Activated CD4-positive, alpha-beta T cell treated with anti-CD3 and anti-CD28 coated beads, Interleukin-2, amount 10 ng/mL, durations not matched to agents 7 days and 5 days (primary cell): Measurements from ENCODE around the gene PTPRN. TPM values are rescaled to one million over a fixed set of nuclear protein-coding genes. Genes with fewer than 3 reads are reported as not detected.
"Not testable (repeated sequence)": the region's sequence is repeated elsewhere in the genome, so short reads cannot be mapped to it uniquely, and the experiment has no call there.

ENCODE experiments used
- CTCF ChIA-PET: fragments of 350-600 bp; sonication (Branson Sonifier 250); formaldehyde crosslinking; loops from one replicate; lab custom pipeline; 2021; ENCODE audit warnings: antibody characterized with exemption; lab: Charles Lee
- POLR2A ChIA-PET: fragments of 350-600 bp; sonication (Branson Sonifier 250); formaldehyde crosslinking; loops from one replicate; lab custom pipeline; 2021; ENCODE audit warnings: antibody characterized with exemption; lab: Charles Lee
- DNase-seq: peaks from one replicate; pipeline ENCODE4 v3.0.0-alpha.2; 2020
- H3K27ac Mint-ChIP-seq: one replicate; pipeline ENCODE4 v1.8.0; 2021; ENCODE audit warnings: mild to moderate bottlenecking, moderate library complexity, mixed read lengths
- H3K27me3 Mint-ChIP-seq: one replicate; pipeline ENCODE4 v1.8.0; 2021; ENCODE audit warnings: mixed read lengths
- H3K36me3 Mint-ChIP-seq: one replicate; pipeline ENCODE4 v1.8.0; 2021; ENCODE audit warnings: low read depth, mixed read lengths
- H3K4me1 Mint-ChIP-seq: one replicate; pipeline ENCODE4 v1.8.0; 2021; ENCODE audit warnings: mixed read lengths
- H3K4me3 Mint-ChIP-seq: one replicate; pipeline ENCODE4 v1.8.0; 2021; ENCODE audit warnings: mild to moderate bottlenecking, moderate library complexity, mixed read lengths
- H3K9me3 Mint-ChIP-seq: one replicate; pipeline ENCODE4 v1.8.0; 2021; ENCODE audit warnings: mixed read lengths
- total RNA-seq, 2 experiments: library from RNA; stranded (reverse); gene quantifications; one replicate each; pipeline ENCODE4 v1.2.3, GENCODE V29; 2021

The PTPRN gene
- total RNA-seq, 2 experiments from 2014 or later = not detected

DNA sequence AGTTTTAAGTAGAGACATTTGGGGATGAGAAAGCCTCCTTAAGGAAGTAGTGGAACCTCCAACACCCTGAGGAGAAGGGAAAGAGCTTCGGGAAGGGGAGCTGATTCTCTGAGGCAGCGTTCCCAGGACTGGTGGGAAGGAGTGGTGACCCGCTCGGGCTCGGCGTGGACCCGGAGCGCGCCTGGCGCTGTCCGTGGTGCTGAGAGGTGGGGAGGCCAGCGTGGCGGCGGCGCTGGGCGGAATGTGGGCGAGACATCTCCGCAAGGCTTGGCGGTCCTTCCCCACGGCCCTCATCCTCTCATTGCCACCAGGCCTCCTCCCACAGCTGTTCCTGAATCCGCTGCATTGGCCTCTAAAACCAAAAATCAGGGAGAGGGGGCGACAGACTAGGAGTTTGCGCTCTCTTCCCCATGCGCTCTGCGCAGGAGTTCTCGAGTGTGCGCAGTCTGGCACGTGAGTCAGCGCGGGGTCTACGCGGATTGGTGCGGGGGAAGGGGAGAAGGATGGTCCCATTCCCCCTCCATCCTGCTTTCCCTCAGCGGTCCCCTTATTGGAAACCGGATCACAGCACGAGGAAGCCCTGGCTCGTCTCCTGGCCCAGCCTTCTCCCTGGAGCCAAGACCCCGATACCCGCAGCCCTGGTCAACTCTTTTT is 22.5 kb upstream of the PTPRN start:
- Mint-ChIP-seq H3K27me3 (peaks cover 58% of the 10 kb centered on the region), H3K4me1 (no peaks in the 10 kb centered on the region), H3K36me3 (no peaks in the 10 kb centered on the region), H3K27ac (no peak overlapping the region), H3K9me3 (peaks cover 12% of the 10 kb centered on the region), H3K4me3 (no peak overlapping the region)
- POLR2A ChIA-PET = no interaction called here
- DNase-seq = peak; percentile 30
- CTCF ChIA-PET = no interaction called here

DNA sequence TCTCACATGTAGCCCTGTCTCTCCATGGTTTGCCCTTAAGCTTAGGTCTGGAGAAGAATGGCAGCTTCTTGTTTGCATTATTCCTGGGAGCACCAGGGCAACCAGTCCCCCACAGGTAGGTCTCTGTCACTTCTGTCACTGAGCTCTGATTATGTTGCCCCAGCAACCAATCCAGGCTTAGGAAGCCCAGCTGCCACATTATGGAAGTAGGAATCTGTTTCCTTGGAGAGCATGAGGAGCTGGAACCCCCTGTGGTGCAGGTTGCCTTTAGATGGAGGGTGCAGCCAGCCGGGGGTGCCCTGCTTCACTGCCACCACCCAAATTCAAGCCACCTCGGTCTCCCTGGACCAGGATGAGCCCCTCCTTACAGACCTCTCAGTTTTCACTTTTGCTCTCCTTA is 18.5 kb upstream of the PTPRN start:
- Mint-ChIP-seq H3K27ac (no peak overlapping the region), H3K36me3 (no peaks in the 10 kb centered on the region), H3K4me3 (no peak overlapping the region), H3K4me1 (no peaks in the 10 kb centered on the region), H3K27me3 (peaks cover 45% of the 10 kb centered on the region), H3K9me3 (peaks cover 6% of the 10 kb centered on the region)
- DNase-seq = no peak
- POLR2A ChIA-PET = no interaction called here
- CTCF ChIA-PET = interaction anchor here (0.9 to 1.1 kb wide), 2 partner anchors 33 to 202 kb away, joined by 3 read pairs; no protein-coding TSS in a partner anchor

DNA sequence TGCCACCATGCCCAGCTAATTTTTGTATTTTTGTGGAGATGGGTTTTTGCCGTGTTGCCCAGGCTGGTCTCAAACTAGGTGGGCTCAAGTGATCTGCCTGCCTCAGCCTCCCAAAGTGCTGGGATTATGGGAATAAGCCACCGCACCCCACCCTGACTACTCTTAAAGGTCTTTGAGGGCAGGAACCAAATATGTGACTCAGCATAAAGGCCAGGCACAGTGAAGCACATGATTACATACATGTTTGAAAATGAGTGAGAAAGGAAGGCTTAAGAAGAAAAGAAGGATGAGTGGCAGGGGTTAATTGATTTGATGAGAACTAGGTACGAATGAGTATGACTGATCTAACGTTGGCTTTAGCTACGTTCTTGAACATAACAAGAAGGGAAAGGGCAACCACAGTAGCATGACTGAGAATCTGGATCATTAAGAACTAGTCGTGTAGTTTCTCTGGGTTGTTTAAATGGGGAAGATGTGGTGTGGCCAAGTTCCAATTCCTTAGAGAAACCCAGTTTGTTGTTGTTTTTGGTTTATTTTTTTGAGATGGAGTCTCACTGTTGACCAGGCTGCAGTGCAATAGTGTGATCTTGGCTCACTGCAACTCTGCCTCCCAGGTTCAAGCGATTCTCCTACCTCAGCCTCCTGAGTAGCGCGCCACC is 16.6 kb upstream of the PTPRN start:
- ChIA-PET CTCF (interaction anchor here (1.0 to 1.5 kb wide), 2 partner anchors 16 to 331 kb away, joined by 3 read pairs; no protein-coding TSS in a partner anchor), POLR2A (no interaction called here)
- DNase-seq = no peak
- H3K27me3 Mint-ChIP-seq = peaks cover 31% of the 10 kb centered on the region
- H3K36me3 Mint-ChIP-seq = no peaks in the 10 kb centered on the region
- no peak overlapping the region for H3K27ac Mint-ChIP-seq
- peaks cover 9% of the 10 kb centered on the region for H3K4me1 Mint-ChIP-seq
- H3K9me3 Mint-ChIP-seq = no peaks in the 10 kb centered on the region
- H3K4me3 Mint-ChIP-seq = no peak overlapping the region

DNA sequence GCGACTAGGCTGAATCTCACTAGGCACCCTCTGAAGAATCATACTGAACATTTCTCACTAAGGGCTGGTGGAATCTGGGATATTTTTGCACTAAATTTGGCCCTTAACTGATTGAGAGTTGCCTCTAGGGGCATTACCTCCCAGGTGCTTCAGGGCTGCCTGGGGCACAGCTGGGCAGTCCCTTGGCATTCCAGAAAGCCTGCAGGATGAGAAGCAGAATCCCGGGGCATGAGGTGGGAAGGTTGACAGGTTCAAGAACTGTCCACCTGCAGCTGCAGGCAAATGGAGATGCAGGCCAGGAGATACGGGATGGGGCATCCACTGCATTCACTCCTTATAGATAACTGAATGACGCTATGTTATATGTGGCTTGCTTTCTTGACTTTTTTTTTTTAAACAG is 15.9 kb upstream of the PTPRN start:
- Mint-ChIP-seq H3K4me1 (peaks cover 10% of the 10 kb centered on the region), H3K36me3 (no peaks in the 10 kb centered on the region), H3K27me3 (peaks cover 26% of the 10 kb centered on the region), H3K4me3 (no peak overlapping the region), H3K9me3 (no peaks in the 10 kb centered on the region), H3K27ac (no peak overlapping the region)
- POLR2A ChIA-PET = no interaction called here
- no peak for DNase-seq
- CTCF ChIA-PET = interaction anchor here (1.5 kb wide), 1 partner anchor 15 kb away, joined by 3 read pairs; no protein-coding TSS in a partner anchor

DNA sequence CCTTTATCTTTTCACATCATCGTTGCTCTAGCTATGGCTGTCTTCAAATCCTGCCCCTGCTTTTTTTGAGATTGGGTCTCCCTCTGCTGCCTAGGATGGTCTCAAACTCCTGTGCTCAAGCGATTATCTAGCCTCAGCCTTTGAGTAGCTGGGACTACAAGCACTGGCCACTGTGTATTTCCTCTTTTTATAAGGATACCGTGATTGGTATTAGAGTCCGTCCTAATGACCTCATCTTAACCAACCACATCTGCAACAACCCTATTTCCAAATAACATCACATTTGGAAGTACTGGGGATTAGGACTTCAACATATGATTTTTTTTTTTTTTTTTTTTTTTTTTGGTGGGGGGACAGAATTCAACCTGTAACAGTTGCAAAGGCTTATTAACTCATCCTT is 14.2 kb upstream of the PTPRN start:
- Mint-ChIP-seq H3K4me1 (peaks cover 10% of the 10 kb centered on the region), H3K36me3 (no peaks in the 10 kb centered on the region), H3K9me3 (no peaks in the 10 kb centered on the region), H3K27me3 (peaks cover 20% of the 10 kb centered on the region), H3K4me3 (no peak overlapping the region), H3K27ac (no peak overlapping the region)
- no peak for DNase-seq
- POLR2A ChIA-PET = no interaction called here
- CTCF ChIA-PET = interaction anchor here (0.5 to 1.2 kb wide), 4 partner anchors 12 to 281 kb away, joined by 3 to 4 read pairs (median 3); no protein-coding TSS in a partner anchor

DNA sequence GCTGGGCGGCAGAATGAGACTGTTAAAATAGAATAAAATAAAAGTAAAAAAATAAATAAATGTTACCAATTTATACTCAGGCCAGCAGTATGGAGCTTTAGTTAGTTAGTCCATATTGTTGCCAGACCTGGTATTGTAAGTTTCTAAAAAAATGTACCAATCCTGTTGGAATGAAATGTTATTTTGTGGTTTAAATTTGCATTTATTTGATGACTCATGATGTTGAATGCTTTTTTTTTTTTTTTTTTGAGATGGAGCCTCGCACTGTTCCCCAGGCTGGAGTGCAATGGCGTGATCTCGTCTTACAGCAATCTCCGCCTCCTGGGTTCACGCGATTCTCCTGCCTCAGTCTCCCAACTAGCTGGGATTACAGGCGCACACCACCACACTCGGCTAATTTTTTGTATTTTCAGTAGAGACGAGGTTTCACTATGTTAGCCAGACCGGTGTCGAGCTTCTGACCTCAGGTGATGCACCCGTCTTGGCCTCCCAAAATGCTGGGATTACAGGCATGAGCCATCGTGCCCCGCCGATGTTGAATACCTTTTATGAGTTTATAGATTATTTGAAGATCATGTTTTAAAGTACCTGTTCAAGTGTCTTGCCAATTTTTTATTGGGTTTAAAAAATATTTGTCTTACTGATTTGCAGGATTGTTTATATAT is 5.7 kb upstream of the PTPRN start:
- Mint-ChIP-seq H3K36me3 (no peaks in the 10 kb centered on the region), H3K9me3 (no peaks in the 10 kb centered on the region), H3K4me3 (no peak overlapping the region), H3K4me1 (no peaks in the 10 kb centered on the region), H3K27me3 (peaks cover 11% of the 10 kb centered on the region), H3K27ac (no peak overlapping the region)
- ChIA-PET POLR2A (no interaction called here), CTCF (interaction anchor here (1.2 kb wide), 1 partner anchor 20 kb away, joined by 3 read pairs; no protein-coding TSS in a partner anchor)
- DNase-seq = no peak

DNA sequence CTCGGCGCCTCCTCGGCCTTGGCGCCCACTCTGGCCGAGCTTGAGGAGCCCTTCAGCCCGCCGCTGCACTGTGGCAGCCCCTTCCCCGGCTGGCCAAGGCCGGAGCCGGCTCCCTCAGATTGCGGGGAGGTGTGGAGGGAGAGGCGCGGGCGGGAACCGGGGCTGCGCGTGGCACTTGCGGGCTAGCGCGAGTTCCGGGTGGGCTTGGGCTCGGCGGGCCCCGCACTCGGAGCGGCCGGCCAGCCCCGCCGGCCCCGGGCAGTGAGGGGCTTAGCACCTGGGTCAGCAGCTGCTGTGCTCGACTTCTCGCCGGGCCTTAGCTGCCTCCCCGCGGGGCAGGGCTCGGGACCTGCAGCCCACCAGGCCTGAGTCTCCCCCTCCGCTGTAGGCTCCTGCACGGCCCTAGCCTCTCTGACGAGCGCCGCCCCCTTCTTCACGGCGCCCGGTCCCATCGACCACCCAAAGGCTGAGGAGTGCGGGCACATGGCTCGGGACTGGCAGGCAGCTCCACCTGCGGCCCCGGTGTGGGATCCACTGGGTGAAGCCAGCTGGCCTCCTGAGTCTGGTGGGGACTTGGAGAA is 3.6 kb upstream of the PTPRN start:
- H3K4me3 Mint-ChIP-seq, H3K9me3 Mint-ChIP-seq, H3K27ac Mint-ChIP-seq, POLR2A ChIA-PET, H3K36me3 Mint-ChIP-seq, DNase-seq, H3K4me1 Mint-ChIP-seq: not testable (repeated sequence)
- H3K27me3 Mint-ChIP-seq = peaks cover 27% of the 10 kb centered on the region
- CTCF ChIA-PET = interaction anchor here (0.7 to 1.7 kb wide), 2 partner anchors 17 to 197 kb away, joined by 3 read pairs; no protein-coding TSS in a partner anchor

DNA sequence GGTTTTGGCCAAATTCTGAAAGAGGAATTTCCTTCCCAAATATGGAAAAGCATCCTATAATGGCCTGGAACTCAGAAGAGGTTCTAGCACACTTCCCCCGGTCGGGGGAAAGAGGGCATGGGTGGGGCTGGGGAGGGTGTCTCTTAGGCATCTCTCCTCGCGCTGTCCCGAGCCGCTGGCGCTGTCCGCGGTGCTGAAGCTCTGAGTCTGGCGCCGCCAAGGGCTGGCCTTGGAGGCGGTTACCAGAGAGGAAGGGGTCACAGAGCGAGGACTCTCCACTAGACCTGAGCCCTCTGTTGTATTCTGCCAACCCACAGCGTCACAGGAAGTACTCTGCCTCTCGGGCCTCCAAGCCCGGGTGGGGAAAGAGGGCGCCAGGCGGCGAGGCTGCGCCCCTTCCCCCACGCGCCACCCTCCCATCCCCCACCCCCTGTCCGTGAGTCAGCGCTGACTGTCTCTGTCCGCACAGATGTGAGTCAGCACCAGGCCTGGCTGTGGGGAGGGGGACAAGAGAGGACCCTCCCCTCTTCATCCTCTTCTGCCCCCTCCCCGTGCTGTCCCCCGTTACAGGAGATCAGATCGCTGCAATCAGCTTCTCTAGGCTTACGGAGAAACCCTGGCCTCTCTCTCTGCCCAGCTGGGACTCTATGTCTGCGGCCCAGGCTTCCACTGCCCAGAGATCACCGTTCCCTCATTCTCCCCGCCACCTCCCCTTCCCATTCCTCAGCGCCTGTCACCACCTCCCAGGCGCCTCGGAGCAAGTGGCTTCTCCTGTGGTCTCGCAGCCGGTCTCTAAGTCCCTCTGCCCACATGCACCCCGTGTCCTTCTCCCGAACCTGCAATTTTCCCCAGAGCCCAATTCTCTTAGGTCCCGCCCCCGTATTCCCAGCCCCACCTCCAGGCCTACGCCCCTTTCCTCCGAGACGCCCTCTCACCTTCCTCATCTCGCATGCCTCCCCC is 779 bp downstream of the PTPRN start:
- Mint-ChIP-seq H3K36me3 (no peaks in the 10 kb centered on the region), H3K27ac (no peak overlapping the region), H3K4me1 (no peaks in the 10 kb centered on the region), H3K4me3 (no peak overlapping the region), H3K9me3 (no peaks in the 10 kb centered on the region), H3K27me3 (peaks cover 51% of the 10 kb centered on the region)
- ChIA-PET CTCF (interaction anchor here (0.7 to 1.4 kb wide), 3 partner anchors 13 to 138 kb away, joined by 3 read pairs; partner anchors contain the start of gene SLC23A3), POLR2A (no interaction called here)
- DNase-seq = peak; percentile 77

DNA sequence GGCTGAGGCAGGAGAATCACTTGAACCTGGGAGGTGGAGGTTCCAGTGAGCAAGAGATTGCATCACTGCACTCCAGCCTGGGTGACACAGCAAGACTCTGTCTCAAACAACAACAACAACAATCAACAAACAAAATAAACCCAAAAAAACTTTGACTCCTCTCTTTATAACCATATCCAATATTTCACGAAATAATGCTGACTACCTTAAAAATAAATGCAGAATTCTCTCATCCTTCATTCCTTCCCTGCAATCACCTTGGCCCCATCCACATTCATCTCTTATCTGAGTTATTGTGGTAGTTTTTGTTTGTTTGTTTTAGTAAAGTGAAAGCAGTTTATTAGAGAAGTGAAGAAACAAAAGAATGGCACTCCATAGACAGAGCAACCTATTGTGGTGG is 3.2 kb downstream of the PTPRN start:
- H3K4me3 Mint-ChIP-seq = no peak overlapping the region
- H3K27me3 Mint-ChIP-seq = peaks cover 59% of the 10 kb centered on the region
- no peak overlapping the region for H3K27ac Mint-ChIP-seq

DNA sequence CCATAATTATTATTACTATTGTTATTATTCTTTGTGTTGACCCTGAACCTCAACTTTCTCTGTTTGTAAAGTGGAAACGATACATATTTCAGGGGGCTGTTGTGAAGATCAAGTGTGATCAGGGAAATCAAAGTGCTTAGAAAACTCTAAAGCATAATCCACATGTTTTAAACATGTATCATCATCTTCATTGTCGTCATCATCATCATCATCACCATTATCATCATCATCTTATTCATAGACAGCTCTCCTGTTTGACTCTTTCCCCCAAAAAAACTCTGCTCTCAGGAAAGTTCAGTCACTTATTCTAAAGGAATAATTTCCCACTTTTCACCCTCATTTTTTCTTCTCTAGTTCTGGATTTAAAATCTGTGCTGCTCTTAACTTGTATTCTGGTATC is 5.0 kb downstream of the PTPRN start:
- Mint-ChIP-seq H3K27me3 (peaks cover 52% of the 10 kb centered on the region), H3K36me3 (no peaks in the 10 kb centered on the region), H3K9me3 (no peaks in the 10 kb centered on the region), H3K27ac (no peak overlapping the region), H3K4me3 (no peak overlapping the region), H3K4me1 (peaks cover under 1% of the 10 kb centered on the region)
- ChIA-PET POLR2A (no interaction called here), CTCF (interaction anchor here (1.0 to 2.1 kb wide), 3 partner anchors 9 to 12 kb away, joined by 3 to 10 read pairs (median 9); no protein-coding TSS in a partner anchor)
- no peak for DNase-seq

More for the DNA sequence above, 3.2 kb downstream of the PTPRN start:
- POLR2A ChIA-PET = no interaction called here
- Mint-ChIP-seq H3K36me3 (no peaks in the 10 kb centered on the region), H3K4me1 (no peaks in the 10 kb centered on the region), H3K9me3 (no peaks in the 10 kb centered on the region)
- CTCF ChIA-PET = interaction anchor here (2.1 kb wide), 1 partner anchor 11 kb away, joined by 9 read pairs; no protein-coding TSS in a partner anchor
- no peak for DNase-seq

DNA sequence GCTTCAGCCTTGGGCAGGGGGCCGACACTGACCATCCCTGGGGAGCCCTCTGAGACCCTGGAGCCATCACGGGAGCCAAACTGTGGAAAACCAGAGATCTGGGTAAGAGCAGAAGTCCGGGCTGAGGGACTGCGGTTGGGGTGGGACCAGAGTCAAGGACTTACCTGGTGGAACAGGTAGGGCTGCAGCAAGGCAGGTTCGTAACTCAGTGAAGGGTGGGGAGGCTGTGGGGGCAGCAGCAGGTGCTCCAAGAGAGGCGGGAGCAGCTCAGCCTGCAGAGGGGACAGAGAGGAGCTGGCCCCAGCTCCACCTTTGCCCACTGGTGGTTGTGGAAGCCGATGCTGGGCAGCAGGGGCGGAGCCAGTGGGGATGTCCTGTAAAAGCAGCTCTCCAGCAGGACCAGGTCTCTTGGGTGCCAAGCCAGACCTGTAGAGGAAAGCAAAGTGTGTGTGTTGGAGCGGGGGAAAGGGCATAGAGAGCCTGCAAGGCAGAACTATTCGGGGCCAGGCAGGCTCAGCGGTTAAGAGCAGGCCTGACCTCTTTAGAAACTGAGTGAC is 6.7 kb downstream of the PTPRN start:
- Mint-ChIP-seq H3K9me3 (no peaks in the 10 kb centered on the region), H3K4me1 (peaks cover 9% of the 10 kb centered on the region), H3K27me3 (peaks cover 45% of the 10 kb centered on the region), H3K27ac (no peak overlapping the region), H3K36me3 (no peaks in the 10 kb centered on the region), H3K4me3 (no peak overlapping the region)
- no peak for DNase-seq
- POLR2A ChIA-PET = no interaction called here
- CTCF ChIA-PET = interaction anchor here (1.6 to 1.7 kb wide), 3 partner anchors 7 to 273 kb away, joined by 3 to 10 read pairs (median 4); no protein-coding TSS in a partner anchor
